Mesendoderm (in vitro differentiated cells): ENCODE results near the gene DLK1.

ENCODE experiments used
- DNase-seq: peaks from one replicate; pipeline ENCODE4 v3.0.0; 2013
- H2AK5ac ChIP-seq: 2 replicates; pipeline ENCODE4 v1.6.1; 2013; ENCODE audit warnings: low read length, inconsistent platforms
- H2BK120ac ChIP-seq: 2 replicates; pipeline ENCODE4 v1.6.1; 2013; ENCODE audit warnings: low read depth, mild to moderate bottlenecking, low read length, moderate library complexity, mixed read lengths
- H2BK15ac ChIP-seq: replicated peaks from 2 replicates; pipeline ENCODE4 v1.6.1; 2013; ENCODE audit warnings: low read depth, mild to moderate bottlenecking, moderate library complexity
- H2BK5ac ChIP-seq: 2 replicates; pipeline ENCODE4 v1.6.1; 2013; ENCODE audit warnings: low read length, inconsistent platforms
- H3K18ac ChIP-seq: 2 replicates; pipeline ENCODE4 v1.6.1; 2013; ENCODE audit warnings: mild to moderate bottlenecking, low read length, mixed read lengths
- H3K23ac ChIP-seq: one replicate; pipeline ENCODE4 v1.6.1; 2013; ENCODE audit warnings: low read length
- H3K27ac ChIP-seq: 2 replicates; pipeline ENCODE4 v1.5.1; 2013; ENCODE audit warnings: low read depth, mild to moderate bottlenecking, inconsistent platforms, low read length, moderate library complexity
- H3K27me3 ChIP-seq: 2 replicates; pipeline ENCODE4 v1.6.1; 2013; ENCODE audit warnings: low read length, control low read depth, mild to moderate bottlenecking, inconsistent platforms; ENCODE audit not compliant: insufficient read depth, poor library complexity
- H3K36me3 ChIP-seq: 2 replicates; pipeline ENCODE4 v1.6.1; 2013; ENCODE audit warnings: low read length, inconsistent platforms; ENCODE audit not compliant: control insufficient read depth, insufficient read depth
- H3K4ac ChIP-seq: one replicate; pipeline ENCODE4 v1.6.1; 2013; ENCODE audit warnings: low read depth, mild to moderate bottlenecking, low read length, moderate library complexity
- H3K4me1 ChIP-seq: 2 replicates; pipeline ENCODE4 v1.6.1; 2013; ENCODE audit warnings: low read depth, low read length, inconsistent platforms; ENCODE audit not compliant: control insufficient read depth
- H3K4me2 ChIP-seq: 2 replicates; pipeline ENCODE4 v1.6.1; 2013; ENCODE audit warnings: low read length
- H3K4me3 ChIP-seq: 2 replicates; pipeline ENCODE4 v1.5.1; 2013; ENCODE audit warnings: mild to moderate bottlenecking, low read length
- H3K56ac ChIP-seq: one replicate; pipeline ENCODE4 v1.6.1; 2013; ENCODE audit warnings: low read length
- H3K79me1 ChIP-seq: 2 replicates; pipeline ENCODE4 v1.6.1; 2013; ENCODE audit warnings: low read length, inconsistent platforms
- H3K79me2 ChIP-seq: 2 replicates; pipeline ENCODE4 v1.6.1; 2013; ENCODE audit warnings: mild to moderate bottlenecking, low read length; ENCODE audit not compliant: control insufficient read depth, insufficient read depth
- H3K9ac ChIP-seq: 2 replicates; pipeline ENCODE4 v1.6.1; 2013; ENCODE audit warnings: low read length, inconsistent platforms
- H4K5ac ChIP-seq: one replicate; pipeline ENCODE4 v1.6.1; 2013; ENCODE audit warnings: low read length
- H4K8ac ChIP-seq: one replicate; pipeline ENCODE4 v1.6.1; 2013; ENCODE audit warnings: low read depth, mild to moderate bottlenecking, control low read depth, low read length, moderate library complexity
- WGBS: extraction: QIAGEN DNeasy Blood & Tissue Kit; methylation state at CpG from one replicate; pipeline ENCODE4 v1.1.7; 2013; ENCODE audit warnings: low lambda C conversion rate, missing lambda C conversion rate; ENCODE audit not compliant: insufficient coverage; ENCODE audit errors: extremely low coverage; 5-methylcytosine and 5-hydroxymethylcytosine counted together

Gene DLK1

GRCh38 chr14:100784523-100785337 lies 58.0 kb downstream of the DLK1 start:
- no peaks in the 10 kb centered on the region for H3K79me2 ChIP-seq
- no peak overlapping the region for H4K8ac ChIP-seq
- no peak overlapping the region for H3K18ac ChIP-seq
- H3K79me1 ChIP-seq = no peaks in the 10 kb centered on the region
- no peak overlapping the region for H3K4me2 ChIP-seq
- no peak overlapping the region for H2BK120ac ChIP-seq
- DNase-seq = no peak
- WGBS = no CpG with 5 or more reads among the region's 11 CpGs
- no peak overlapping the region for H2AK5ac ChIP-seq
- H2BK15ac ChIP-seq = no peak overlapping the region
- no peaks in the 10 kb centered on the region for H3K27me3 ChIP-seq
- no peaks in the 10 kb centered on the region for H3K4me1 ChIP-seq
- H3K23ac ChIP-seq = no peak overlapping the region
- H3K4ac ChIP-seq = no peak overlapping the region
- no peak overlapping the region for H3K4me3 ChIP-seq
- no peak overlapping the region for H3K9ac ChIP-seq
- no peaks in the 10 kb centered on the region for H3K36me3 ChIP-seq
- no peak overlapping the region for H3K56ac ChIP-seq
- H3K27ac ChIP-seq = no peak overlapping the region
- no peak overlapping the region for H2BK5ac ChIP-seq
- H4K5ac ChIP-seq = no peak overlapping the region

- H3K4me2 ChIP-seq = no peak overlapping the region
- WGBS = no CpG with 5 or more reads among the region's 4 CpGs
- no peaks in the 10 kb centered on the region for H3K36me3 ChIP-seq
Measured at GRCh38 chr14:100785338-100785615, 58.6 kb downstream of the DLK1 start.

DNA sequence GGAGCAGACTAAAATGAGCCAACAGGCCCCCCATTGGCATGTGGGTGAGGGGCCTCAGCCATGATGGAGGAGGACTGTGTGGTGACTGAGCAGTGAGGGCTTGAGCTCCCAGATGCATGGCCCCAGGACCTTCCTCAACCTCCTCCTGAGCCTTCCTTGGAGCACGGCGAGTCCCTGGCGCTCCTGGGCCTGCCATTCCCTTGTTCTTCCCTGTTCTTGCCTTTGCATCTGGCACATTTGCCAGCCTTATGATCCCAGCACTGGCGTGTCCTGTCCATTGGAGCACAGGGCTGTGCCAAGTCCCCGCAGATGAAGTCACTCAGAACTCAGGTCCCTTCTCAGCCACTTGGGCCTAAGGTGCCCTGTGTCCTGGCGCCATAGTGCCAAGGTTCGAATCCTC lies 58.9 kb downstream of the DLK1 start:
- Histone ChIP-seq H3K4me1 (no peaks in the 10 kb centered on the region), H3K36me3 (no peaks in the 10 kb centered on the region), H3K27ac (no peak overlapping the region), H3K4ac (no peak overlapping the region), H2BK15ac (no peak overlapping the region), H3K56ac (no peak overlapping the region), H3K23ac (no peak overlapping the region), H2BK5ac (no peak overlapping the region), H3K18ac (no peak overlapping the region), H3K4me3 (no peak overlapping the region), H3K79me2 (no peaks in the 10 kb centered on the region), H2BK120ac (no peak overlapping the region), H4K5ac (no peak overlapping the region), H3K9ac (no peak overlapping the region), H3K79me1 (no peaks in the 10 kb centered on the region), H3K27me3 (no peaks in the 10 kb centered on the region), H2AK5ac (no peak overlapping the region), H3K4me2 (no peak overlapping the region), H4K8ac (no peak overlapping the region)
- no CpG with 5 or more reads among the region's 7 CpGs for WGBS
- no peak for DNase-seq

More at GRCh38 chr14:100785338-100785615, 58.6 kb downstream of the DLK1 start:
- Histone ChIP-seq H3K4me3 (no peak overlapping the region), H3K23ac (no peak overlapping the region), H2BK5ac (no peak overlapping the region), H3K79me2 (no peaks in the 10 kb centered on the region), H3K79me1 (no peaks in the 10 kb centered on the region), H4K5ac (no peak overlapping the region), H3K18ac (no peak overlapping the region), H2AK5ac (no peak overlapping the region), H4K8ac (no peak overlapping the region), H3K27ac (no peak overlapping the region), H3K4me1 (no peaks in the 10 kb centered on the region), H3K27me3 (no peaks in the 10 kb centered on the region), H3K56ac (no peak overlapping the region), H3K4ac (no peak overlapping the region), H2BK120ac (no peak overlapping the region), H2BK15ac (no peak overlapping the region), H3K9ac (no peak overlapping the region)
- no peak for DNase-seq

DNA sequence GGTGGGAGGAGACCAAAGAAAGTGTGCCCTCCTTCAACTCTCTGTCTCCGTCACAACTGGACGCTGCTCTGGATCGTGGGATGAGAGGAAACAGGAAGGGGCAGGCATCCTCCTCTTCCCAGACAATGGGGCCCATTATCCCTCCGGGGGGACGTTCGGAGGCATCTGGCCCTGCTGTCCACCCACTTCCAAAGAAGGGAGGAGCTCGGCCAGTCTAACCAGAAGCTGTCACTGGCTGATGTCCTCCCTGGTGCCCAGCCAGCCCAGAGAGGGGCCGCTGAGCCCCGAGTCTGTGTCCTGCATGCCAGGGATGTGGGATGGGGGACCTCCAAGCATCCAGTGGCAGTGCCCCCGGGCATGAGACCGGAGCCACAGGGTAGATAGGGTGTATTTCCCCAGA lies 59.4 kb downstream of the DLK1 start:
- H3K79me2 ChIP-seq = no peaks in the 10 kb centered on the region
- H2BK120ac ChIP-seq = no peak overlapping the region
- H3K4me3 ChIP-seq = no peak overlapping the region
- H3K9ac ChIP-seq = no peak overlapping the region
- H3K4me1 ChIP-seq = no peaks in the 10 kb centered on the region
- no CpG with 5 or more reads among the region's 11 CpGs for WGBS
- H3K27me3 ChIP-seq = no peaks in the 10 kb centered on the region
- H3K4me2 ChIP-seq = no peak overlapping the region
- no peak overlapping the region for H2BK15ac ChIP-seq
- H4K8ac ChIP-seq = no peak overlapping the region
- H3K36me3 ChIP-seq = no peaks in the 10 kb centered on the region
- DNase-seq = no peak
- no peak overlapping the region for H3K27ac ChIP-seq
- H3K56ac ChIP-seq = no peak overlapping the region
- no peaks in the 10 kb centered on the region for H3K79me1 ChIP-seq
- no peak overlapping the region for H2AK5ac ChIP-seq
- H4K5ac ChIP-seq = no peak overlapping the region
- H3K23ac ChIP-seq = no peak overlapping the region
- H3K18ac ChIP-seq = no peak overlapping the region
- H2BK5ac ChIP-seq = no peak overlapping the region
- H3K4ac ChIP-seq = no peak overlapping the region

DNA sequence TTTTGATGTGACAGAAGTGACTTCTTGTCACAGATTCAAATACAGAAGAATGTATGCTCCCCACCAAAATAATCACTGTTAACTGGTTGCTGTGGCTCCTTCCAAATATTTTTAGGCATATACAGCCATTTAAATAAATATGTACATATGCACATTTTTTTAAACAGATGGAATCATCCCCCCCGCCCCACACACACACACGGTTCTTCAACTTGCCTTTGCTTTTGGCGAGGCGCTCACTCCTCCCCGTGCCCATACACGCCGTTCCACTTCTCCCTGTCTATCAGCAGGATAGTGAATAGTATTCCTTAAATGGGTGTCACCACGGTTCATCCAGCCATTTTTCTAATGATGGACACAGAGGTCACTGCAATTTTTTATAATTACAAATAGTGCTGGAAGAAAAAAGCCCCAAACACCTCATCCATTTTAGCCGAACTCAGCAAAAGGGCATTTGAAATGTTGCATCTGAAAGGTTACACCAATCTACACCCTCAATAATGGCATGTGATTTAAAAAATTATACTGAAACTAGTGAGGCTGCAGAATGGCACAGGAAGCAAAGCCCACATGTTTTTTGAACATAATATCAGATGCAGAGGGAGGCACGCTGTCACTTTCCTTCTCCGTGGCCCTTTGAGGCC lies 60.0 kb downstream of the DLK1 start:
- H3K27me3 ChIP-seq = no peaks in the 10 kb centered on the region
- no peak overlapping the region for H3K4me2 ChIP-seq
- H3K4me1 ChIP-seq = no peaks in the 10 kb centered on the region
- no peaks in the 10 kb centered on the region for H3K36me3 ChIP-seq
- H2BK15ac ChIP-seq = no peak overlapping the region
- no peak overlapping the region for H3K56ac ChIP-seq
- H3K23ac ChIP-seq = no peak overlapping the region
- H3K4ac ChIP-seq = no peak overlapping the region
- H3K9ac ChIP-seq = no peak overlapping the region
- no peak overlapping the region for H4K5ac ChIP-seq
- no peak overlapping the region for H2AK5ac ChIP-seq
- no peak overlapping the region for H3K27ac ChIP-seq
- WGBS = no CpG with 5 or more reads among the region's 11 CpGs
- no peaks in the 10 kb centered on the region for H3K79me1 ChIP-seq
- no peaks in the 10 kb centered on the region for H3K79me2 ChIP-seq
- H2BK120ac ChIP-seq = no peak overlapping the region
- DNase-seq = no peak
- no peak overlapping the region for H2BK5ac ChIP-seq
- no peak overlapping the region for H3K18ac ChIP-seq
- H3K4me3 ChIP-seq = no peak overlapping the region
- H4K8ac ChIP-seq = no peak overlapping the region

DNA sequence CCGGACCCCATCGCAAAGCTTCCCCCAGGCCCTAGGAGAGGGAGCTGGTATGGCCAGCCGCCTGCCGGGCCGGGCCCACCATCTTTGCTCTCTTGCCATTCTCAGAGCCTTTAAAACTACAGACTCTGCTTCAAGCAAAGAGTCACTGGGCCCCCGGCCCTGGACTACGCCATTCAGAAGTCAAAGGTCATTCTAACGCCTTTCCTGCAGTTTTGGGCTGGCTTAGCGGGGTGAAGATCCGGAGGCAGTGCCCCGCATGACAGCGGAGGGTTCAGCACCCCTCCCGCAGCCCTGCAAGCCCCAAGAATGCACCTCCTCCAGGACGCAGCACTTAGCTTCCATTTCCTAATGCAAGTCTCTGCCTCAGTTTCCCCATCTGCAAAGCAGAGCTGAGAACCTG lies 61.0 kb downstream of the DLK1 start:
- Histone ChIP-seq H4K8ac (no peak overlapping the region), H3K56ac (no peak overlapping the region), H3K18ac (no peak overlapping the region), H3K4ac (no peak overlapping the region), H3K27me3 (no peaks in the 10 kb centered on the region), H2BK5ac (no peak overlapping the region), H3K4me1 (no peaks in the 10 kb centered on the region), H3K79me1 (no peaks in the 10 kb centered on the region), H3K36me3 (no peaks in the 10 kb centered on the region), H3K27ac (no peak overlapping the region), H3K4me3 (no peak overlapping the region), H4K5ac (no peak overlapping the region), H3K9ac (no peak overlapping the region), H3K79me2 (no peaks in the 10 kb centered on the region), H2BK120ac (no peak overlapping the region), H3K4me2 (no peak overlapping the region), H3K23ac (no peak overlapping the region), H2BK15ac (no peak overlapping the region), H2AK5ac (no peak overlapping the region)
- DNase-seq = no peak
- WGBS = no CpG with 5 or more reads among the region's 14 CpGs
